H1 (cell line): ENCODE data around the gene CLDN15. TPM values are rescaled to one million over a fixed set of nuclear protein-coding genes. Genes with fewer than 3 reads are reported as not detected.

ENCODE experiments used
- HDAC2 ChIP-seq, 2 experiments: fragments of 300-600 bp in 1 of 2; sonication (generic) in 1 of 2; IDR thresholded peaks; 2 replicates each; pipeline ENCODE4 v1.6.1; 2011 to 2012; ENCODE audit warnings: low read depth in 2 of 2, low read length in 2 of 2, mild to moderate bottlenecking in 2 of 2, moderate library complexity in 2 of 2, borderline replicate concordance in 1 of 2, inconsistent platforms in 1 of 2
- POLR2AphosphoS5 ChIP-seq: IDR thresholded peaks from 2 replicates; pipeline ENCODE4 v1.6.1; 2011; ENCODE audit warnings: low read depth, low read length
- polyA plus RNA-seq, 7 experiments: library from polyadenylated mRNA; depleted of rRNA in 3 of 7; stranded (reverse) in 5 of 7; unstranded in 2 of 7; fragments of >200 nt in 5 of 7; fragments of 200-250 nt in 2 of 7; gene quantifications; 1 replicate in 5 of 7; 2 replicates in 1 of 7; 4 replicates in 1 of 7; pipeline versions ENCODE4 v1.2.1 to v1.2.3, GENCODE V29; 2011 to 2013; ENCODE audit warnings: missing spikeins in 2 of 7, mixed read lengths in 2 of 7
- total RNA-seq: library from RNA; stranded (reverse); fragmentation: NEBNext Ultra II Directional; extraction: Animal tissue kit (Norgen Biotek cat#: 25700); gene quantifications from 2 replicates; pipeline ENCODE4 v1.2.1, GENCODE V29; 2021

Gene CLDN15
- total and polyA plus RNA-seq, 2 of the 8 experiments (the other 6 are each of a cell fraction or from before 2014, with no cell fraction given): 5.5 to 7.6 TPM

DNA sequence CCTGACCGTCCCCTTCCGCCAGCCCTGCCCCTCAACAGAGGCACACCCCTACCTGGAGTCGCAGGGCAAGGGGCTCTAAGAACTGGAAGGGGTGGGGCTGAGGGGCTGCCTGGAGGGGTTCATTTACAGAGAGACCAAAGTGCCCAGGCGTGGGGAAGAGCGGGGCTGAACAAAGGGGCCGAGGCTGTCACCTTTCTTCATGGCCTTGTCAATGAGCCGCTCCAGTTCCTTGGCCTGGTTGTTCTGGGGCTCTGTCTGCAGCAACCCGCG is 2.3 kb upstream of the CLDN15 start (continued):
- TF ChIP-seq HDAC2 (IDR thresholded peaks at IDR 0.05; ENCODE audit: borderline replicate concordance in 1 of 2, low read depth in 2 of 2, low read length in 2 of 2) (no peak), POLR2AphosphoS5 (no peak)
